T-helper 17 cell (primary cell): ENCODE data around the gene DLK1. TPM values are rescaled to one million over a fixed set of nuclear protein-coding genes. Genes with fewer than 3 reads are reported as not detected.

Experiments used
- ATAC-seq: fragments of 150-1000 bp; cut with Tn5 transposase; 2 replicates; pipeline ENCODE4 v1.10.0; 2021; ENCODE audit warnings: mild to moderate bottlenecking, moderate library complexity
- DNase-seq, 3 donors: peaks; one replicate each; pipeline versions ENCODE4 v3.0.0 to v3.0.0-alpha.2; 2020 to 2021
- H3K9me3 ChIP-seq: one replicate; pipeline ENCODE4 v1.7.0; 2013; ENCODE audit warnings: low read length, mild to moderate bottlenecking; ENCODE audit not compliant: control insufficient read depth, poor library complexity, severe bottlenecking
- H3K27ac Mint-ChIP-seq: one replicate; pipeline ENCODE4 v1.8.0; 2022; ENCODE audit warnings: mild to moderate bottlenecking, moderate library complexity, mixed read lengths
- H3K27me3 Mint-ChIP-seq: one replicate; pipeline ENCODE4 v1.8.0; 2022; ENCODE audit warnings: mixed read lengths
- H3K36me3 Mint-ChIP-seq: one replicate; pipeline ENCODE4 v1.8.0; 2022; ENCODE audit warnings: low read depth, mixed read lengths
- H3K4me1 Mint-ChIP-seq: one replicate; pipeline ENCODE4 v1.8.0; 2022; ENCODE audit warnings: mild to moderate bottlenecking, mixed read lengths
- H3K4me3 Mint-ChIP-seq: one replicate; pipeline ENCODE4 v1.8.0; 2022; ENCODE audit warnings: mild to moderate bottlenecking, moderate library complexity, mixed read lengths
- total RNA-seq, 4 donors: library from RNA in 2 of 4; stranded (reverse) in 2 of 4; gene quantifications; one replicate each; pipeline ENCODE4 v1.2.3 and lab custom pipeline; 2022 to 2026

The DLK1 gene
- total RNA-seq, 2 donors from 2014 or later: 0.91 TPM; not detected in 1

DNA sequence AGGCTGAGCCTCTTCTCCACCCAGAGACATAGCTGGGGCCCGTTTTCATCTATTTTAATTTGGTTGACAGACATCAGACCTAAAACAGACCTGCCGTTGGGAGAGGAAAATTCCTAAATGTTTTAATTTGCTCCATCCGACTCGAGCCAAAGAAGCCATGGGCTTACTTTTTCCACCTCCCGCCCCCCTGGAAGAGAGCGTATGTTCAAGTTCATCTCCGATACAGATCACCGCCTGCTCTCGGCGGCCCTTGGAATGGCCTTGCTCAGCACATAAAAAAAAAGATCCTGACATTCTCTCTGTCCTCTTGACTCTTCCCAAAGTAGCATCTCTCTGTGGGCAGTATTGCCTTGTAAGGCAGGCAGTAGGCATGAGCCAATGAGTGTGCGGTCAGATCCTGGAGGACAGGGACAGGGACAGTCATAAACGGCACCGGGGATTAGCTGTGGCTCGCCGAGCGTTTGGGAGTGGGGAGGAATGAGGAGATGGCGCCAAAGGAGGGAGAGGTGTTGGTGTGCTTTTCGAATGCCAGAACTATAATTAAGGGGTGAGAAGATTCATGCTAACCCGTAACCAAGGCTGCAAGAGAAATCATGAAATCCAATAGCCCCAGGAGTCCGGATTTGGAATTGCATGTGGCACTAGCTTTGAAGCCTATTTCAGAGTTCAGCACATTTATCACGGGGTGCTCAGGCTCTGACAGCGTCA, 51.3 kb downstream of the DLK1 start:
- ATAC-seq: no peak
- no peaks in the 10 kb centered on the region for H3K36me3 Mint-ChIP-seq
- H3K4me3 Mint-ChIP-seq: no peak overlapping the region
- no peak overlapping the region for H3K27ac Mint-ChIP-seq
- H3K4me1 Mint-ChIP-seq: no peaks in the 10 kb centered on the region
- H3K9me3 ChIP-seq: no peaks in the 10 kb centered on the region
- DNase-seq: no peak
- H3K27me3 Mint-ChIP-seq: peaks cover 43% of the 10 kb centered on the region

DNA sequence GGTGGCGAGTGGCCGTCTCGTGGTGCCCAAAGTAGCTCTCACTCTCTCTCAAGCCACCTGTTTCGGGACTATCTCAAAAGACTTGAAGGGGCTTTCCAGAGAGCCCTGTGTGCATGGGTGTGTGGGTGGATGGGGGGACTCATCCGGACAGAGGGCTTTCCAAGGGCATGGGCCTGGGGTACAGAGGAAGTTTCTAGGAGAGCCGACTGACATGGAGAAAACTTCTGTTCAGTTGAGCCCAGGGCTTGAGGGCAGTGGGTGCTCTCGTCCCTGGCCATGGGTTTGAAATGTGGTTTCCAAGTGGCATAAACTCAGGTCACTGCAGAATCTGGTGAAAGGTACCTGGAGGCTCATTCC, 51.8 kb downstream of the DLK1 start:
- H3K27me3 Mint-ChIP-seq: peaks cover 44% of the 10 kb centered on the region
- H3K9me3 ChIP-seq: no peaks in the 10 kb centered on the region
- ATAC-seq: no peak
- H3K27ac Mint-ChIP-seq: no peak overlapping the region
- no peaks in the 10 kb centered on the region for H3K4me1 Mint-ChIP-seq
- no peak overlapping the region for H3K4me3 Mint-ChIP-seq
- no peak for DNase-seq
- H3K36me3 Mint-ChIP-seq: no peaks in the 10 kb centered on the region

DNA sequence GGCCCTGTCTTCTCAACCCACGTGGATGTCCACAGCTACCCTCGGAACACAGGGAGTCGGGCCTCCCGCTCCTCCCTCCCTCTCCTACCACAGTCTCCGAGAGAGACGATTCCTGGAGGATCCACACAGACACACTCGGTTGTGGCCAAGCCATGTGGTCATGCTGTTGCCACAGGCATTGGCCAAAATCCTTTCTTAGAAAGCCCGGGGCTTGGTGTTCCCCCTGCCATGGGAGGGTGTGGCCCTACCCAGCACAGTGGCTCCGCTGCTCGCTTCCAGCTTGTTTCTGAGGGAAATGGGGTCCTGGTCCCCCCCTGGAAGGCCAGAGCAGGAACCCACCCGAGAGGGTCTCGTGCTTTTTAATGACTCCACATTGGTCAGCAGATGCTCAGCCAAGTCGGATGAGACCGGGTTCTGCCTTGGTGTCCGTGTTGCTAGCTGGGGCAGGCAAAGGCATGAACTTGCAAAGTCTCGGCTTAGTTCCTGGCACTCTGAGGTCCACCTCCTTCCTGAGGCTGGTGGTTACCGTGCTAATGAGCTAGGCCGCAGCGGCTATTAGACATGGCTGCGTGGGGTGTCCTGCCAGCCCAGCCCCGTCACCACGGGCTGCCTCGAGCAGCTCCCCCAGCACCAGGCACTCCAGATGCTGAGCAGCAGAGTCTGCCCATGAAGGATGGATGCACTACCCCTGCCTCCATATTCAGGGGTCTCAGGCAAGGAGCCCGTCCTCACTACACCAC, 52.4 kb downstream of the DLK1 start:
- no peaks in the 10 kb centered on the region for H3K36me3 Mint-ChIP-seq
- H3K27me3 Mint-ChIP-seq: peaks cover 39% of the 10 kb centered on the region
- ATAC-seq (no peak), DNase-seq (no peak)
- H3K4me3 Mint-ChIP-seq: no peak overlapping the region
- H3K9me3 ChIP-seq: no peaks in the 10 kb centered on the region
- no peak overlapping the region for H3K27ac Mint-ChIP-seq
- H3K4me1 Mint-ChIP-seq: no peaks in the 10 kb centered on the region

DNA sequence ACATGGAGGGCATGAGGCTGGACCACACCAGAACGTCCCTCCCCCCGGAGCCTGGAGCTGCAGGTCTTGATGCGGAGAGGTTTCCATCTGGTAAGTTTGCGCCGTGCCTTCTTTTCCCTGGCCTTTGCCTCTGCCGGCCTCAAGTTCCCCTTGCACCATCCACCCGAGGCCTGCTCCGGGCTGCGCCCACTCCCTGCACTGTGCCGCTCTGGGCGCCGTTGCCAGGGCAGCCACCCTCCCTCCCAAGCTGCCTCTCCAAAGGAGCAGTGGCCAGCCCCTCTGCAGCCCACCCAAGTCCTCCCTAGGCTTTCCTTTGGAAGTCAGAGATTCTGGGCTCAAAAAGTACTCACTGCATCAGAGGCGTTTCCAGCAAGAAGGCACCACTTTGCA, 53.0 kb downstream of the DLK1 start:
- Mint-ChIP-seq H3K4me1 (no peaks in the 10 kb centered on the region), H3K4me3 (no peak overlapping the region), H3K27me3 (peaks cover 37% of the 10 kb centered on the region), H3K27ac (no peak overlapping the region), H3K36me3 (no peaks in the 10 kb centered on the region)
- H3K9me3 ChIP-seq: no peaks in the 10 kb centered on the region
- ATAC-seq (no peak), DNase-seq (no peak)

DNA sequence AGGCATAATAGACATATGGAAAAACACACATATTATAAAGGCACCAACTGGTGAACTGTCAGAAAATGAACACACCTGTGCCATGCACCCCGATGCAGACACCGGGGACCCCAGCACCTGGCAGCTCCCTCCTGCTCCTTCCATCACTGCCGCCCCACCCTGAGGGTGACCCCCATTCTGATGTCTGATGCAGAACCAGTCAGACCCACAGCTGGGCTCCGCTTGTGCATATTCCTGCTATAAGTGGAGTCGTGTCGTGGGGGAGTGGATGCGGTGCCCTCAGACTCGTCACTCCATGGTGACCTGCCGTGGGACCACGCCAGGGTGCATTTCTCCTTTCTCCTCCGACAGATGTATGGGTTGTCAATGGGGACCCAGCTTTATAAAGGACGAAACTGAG, 53.6 kb downstream of the DLK1 start:
- no peak overlapping the region for H3K4me3 Mint-ChIP-seq
- H3K9me3 ChIP-seq: no peaks in the 10 kb centered on the region
- no peaks in the 10 kb centered on the region for H3K36me3 Mint-ChIP-seq
- peaks cover 38% of the 10 kb centered on the region for H3K27me3 Mint-ChIP-seq
- H3K27ac Mint-ChIP-seq: no peak overlapping the region
- DNase-seq: no peak
- H3K4me1 Mint-ChIP-seq: no peaks in the 10 kb centered on the region
- no peak for ATAC-seq

- ATAC-seq: no peak
- Mint-ChIP-seq H3K27ac (no peak overlapping the region), H3K27me3 (peaks cover 43% of the 10 kb centered on the region), H3K4me1 (no peaks in the 10 kb centered on the region), H3K4me3 (no peak overlapping the region), H3K36me3 (no peaks in the 10 kb centered on the region)
- no peak for DNase-seq
- no peaks in the 10 kb centered on the region for H3K9me3 ChIP-seq
Observed at GRCh38 chr14:100780646-100781355, 54.1 kb downstream of the DLK1 start.

GRCh38 chr14:100781952-100782351, 55.3 kb downstream of the DLK1 start:
- Mint-ChIP-seq H3K4me1 (no peaks in the 10 kb centered on the region), H3K36me3 (no peaks in the 10 kb centered on the region), H3K4me3 (no peak overlapping the region), H3K27me3 (peaks cover 47% of the 10 kb centered on the region), H3K27ac (no peak overlapping the region)
- no peak for ATAC-seq
- H3K9me3 ChIP-seq: no peaks in the 10 kb centered on the region
- no peak for DNase-seq

DNA sequence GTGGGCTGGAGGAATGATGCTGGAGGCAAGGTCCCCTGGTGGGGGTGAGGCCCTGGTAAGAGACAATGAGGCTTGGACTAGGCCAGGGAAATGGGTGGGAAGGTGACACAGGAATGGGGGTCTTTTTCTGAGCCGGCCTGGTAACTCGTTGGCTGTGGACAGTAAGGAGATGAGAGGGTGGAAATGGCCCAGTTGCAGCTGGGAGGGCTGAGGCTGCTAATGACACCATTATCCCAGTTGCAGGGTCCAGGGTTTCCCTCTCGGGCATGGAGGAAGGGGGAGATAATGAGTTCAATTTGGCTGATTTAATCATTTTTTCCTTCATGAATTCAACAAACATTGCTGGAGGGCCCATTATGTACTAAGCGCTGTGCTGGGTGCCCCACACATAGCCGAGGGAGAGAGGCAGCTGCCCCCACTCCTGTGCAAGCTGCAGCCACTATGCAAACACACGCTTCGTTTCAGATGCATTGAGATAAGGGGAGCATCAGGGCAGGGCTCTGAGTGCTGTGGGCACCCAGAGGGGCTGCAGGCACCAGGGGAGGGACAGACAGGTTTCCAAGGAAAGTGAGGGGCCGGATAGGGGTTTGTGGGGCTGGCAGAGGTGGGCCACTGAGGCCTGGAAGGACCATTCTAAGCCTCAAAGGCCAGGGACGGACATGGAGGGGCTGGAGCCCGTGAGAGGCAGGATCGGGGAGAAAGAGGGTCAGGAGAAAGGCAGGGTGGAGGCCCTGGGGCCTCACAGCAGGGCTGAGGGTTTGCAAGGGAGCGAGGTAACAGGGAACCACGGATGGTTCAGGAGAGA, 56.0 kb downstream of the DLK1 start:
- no peak for DNase-seq
- no peak for ATAC-seq
- H3K27me3 Mint-ChIP-seq: peaks cover 42% of the 10 kb centered on the region
- H3K9me3 ChIP-seq: no peaks in the 10 kb centered on the region
- no peak overlapping the region for H3K4me3 Mint-ChIP-seq
- H3K27ac Mint-ChIP-seq: no peak overlapping the region
- no peaks in the 10 kb centered on the region for H3K4me1 Mint-ChIP-seq
- no peaks in the 10 kb centered on the region for H3K36me3 Mint-ChIP-seq

GRCh38 chr14:100783630-100784370, 57.1 kb downstream of the DLK1 start:
- H3K27ac Mint-ChIP-seq: no peak overlapping the region
- H3K9me3 ChIP-seq: no peaks in the 10 kb centered on the region
- no peak for ATAC-seq
- H3K4me1 Mint-ChIP-seq: peaks cover 2% of the 10 kb centered on the region
- H3K4me3 Mint-ChIP-seq: no peak overlapping the region
- no peaks in the 10 kb centered on the region for H3K36me3 Mint-ChIP-seq
- DNase-seq: no peak
- peaks cover 51% of the 10 kb centered on the region for H3K27me3 Mint-ChIP-seq

- H3K36me3 Mint-ChIP-seq: no peaks in the 10 kb centered on the region
- no peak for ATAC-seq
- H3K27ac Mint-ChIP-seq: no peak overlapping the region
- peaks cover 57% of the 10 kb centered on the region for H3K27me3 Mint-ChIP-seq
- no peak overlapping the region for H3K4me3 Mint-ChIP-seq
- no peaks in the 10 kb centered on the region for H3K9me3 ChIP-seq
- peaks cover 2% of the 10 kb centered on the region for H3K4me1 Mint-ChIP-seq
- no peak for DNase-seq
Observed at GRCh38 chr14:100784523-100785337, 58.0 kb downstream of the DLK1 start.

DNA sequence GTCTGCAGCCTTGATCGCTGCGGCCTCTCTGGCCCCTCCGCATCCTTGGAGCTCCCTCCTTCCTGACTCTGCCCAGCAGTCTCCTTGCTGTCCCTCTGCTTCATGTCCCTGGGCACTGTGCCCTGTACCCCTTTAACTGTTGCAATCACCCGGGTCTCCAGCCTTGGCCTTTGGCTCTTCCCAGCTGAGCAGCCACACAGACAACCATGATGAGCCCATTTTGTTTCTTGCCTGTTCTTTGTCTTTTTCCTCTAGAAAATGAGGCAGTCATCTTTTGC, 58.6 kb downstream of the DLK1 start:
- H3K27me3 Mint-ChIP-seq: peaks cover 52% of the 10 kb centered on the region
- no peaks in the 10 kb centered on the region for H3K36me3 Mint-ChIP-seq
- H3K4me1 Mint-ChIP-seq: peaks cover 2% of the 10 kb centered on the region
- H3K4me3 Mint-ChIP-seq: no peak overlapping the region
- no peak for ATAC-seq
- DNase-seq: no peak
- no peak overlapping the region for H3K27ac Mint-ChIP-seq
- no peaks in the 10 kb centered on the region for H3K9me3 ChIP-seq

DNA sequence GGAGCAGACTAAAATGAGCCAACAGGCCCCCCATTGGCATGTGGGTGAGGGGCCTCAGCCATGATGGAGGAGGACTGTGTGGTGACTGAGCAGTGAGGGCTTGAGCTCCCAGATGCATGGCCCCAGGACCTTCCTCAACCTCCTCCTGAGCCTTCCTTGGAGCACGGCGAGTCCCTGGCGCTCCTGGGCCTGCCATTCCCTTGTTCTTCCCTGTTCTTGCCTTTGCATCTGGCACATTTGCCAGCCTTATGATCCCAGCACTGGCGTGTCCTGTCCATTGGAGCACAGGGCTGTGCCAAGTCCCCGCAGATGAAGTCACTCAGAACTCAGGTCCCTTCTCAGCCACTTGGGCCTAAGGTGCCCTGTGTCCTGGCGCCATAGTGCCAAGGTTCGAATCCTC, 58.9 kb downstream of the DLK1 start:
- Mint-ChIP-seq H3K4me1 (peaks cover 2% of the 10 kb centered on the region), H3K36me3 (no peaks in the 10 kb centered on the region), H3K27ac (no peak overlapping the region), H3K4me3 (no peak overlapping the region), H3K27me3 (peaks cover 49% of the 10 kb centered on the region)
- H3K9me3 ChIP-seq: no peaks in the 10 kb centered on the region
- no peak for ATAC-seq
- no peak for DNase-seq
